Activated naive CD8-positive, alpha-beta T cell treated with anti-CD3 and anti-CD28 coated beads, Interleukin-2, amount 50 U/mL, for 24 hours (primary cell): ENCODE measurements around the gene HABP4.

Source experiments
- ATAC-seq: fragments of 150-1000 bp; cut with Tn5 transposase; one replicate; pipeline ENCODE4 v1.10.0; 2021
- DNase-seq: peaks from one replicate; pipeline ENCODE4 v3.0.0; 2021
- H3K27ac Mint-ChIP-seq: one replicate; pipeline ENCODE4 v1.8.0; 2021; ENCODE audit warnings: mild to moderate bottlenecking, mixed read lengths
- H3K27me3 Mint-ChIP-seq: one replicate; pipeline ENCODE4 v1.8.0; 2021; ENCODE audit warnings: mixed read lengths
- H3K36me3 Mint-ChIP-seq: one replicate; pipeline ENCODE4 v1.8.0; 2021; ENCODE audit warnings: low read depth, mixed read lengths
- H3K4me1 Mint-ChIP-seq: one replicate; pipeline ENCODE4 v1.8.0; 2021; ENCODE audit warnings: mixed read lengths
- H3K4me3 Mint-ChIP-seq: one replicate; pipeline ENCODE4 v1.8.0; 2021; ENCODE audit warnings: mild to moderate bottlenecking, moderate library complexity, mixed read lengths
- H3K9me3 Mint-ChIP-seq: one replicate; pipeline ENCODE4 v1.8.0; 2021; ENCODE audit warnings: mixed read lengths

The HABP4 gene

GRCh38 chr9:96480736-96481135, 30.8 kb downstream of the HABP4 start:
- Mint-ChIP-seq H3K36me3 (peaks cover 21% of the 10 kb centered on the region), H3K4me3 (no peak overlapping the region), H3K27me3 (no peaks in the 10 kb centered on the region), H3K4me1 (peaks cover 32% of the 10 kb centered on the region), H3K9me3 (no peaks in the 10 kb centered on the region), H3K27ac (no peak overlapping the region)
- DNase-seq: no peak
- no peak for ATAC-seq

- Mint-ChIP-seq H3K9me3 (no peaks in the 10 kb centered on the region), H3K4me1 (peaks cover 29% of the 10 kb centered on the region), H3K27ac (no peak overlapping the region), H3K36me3 (peaks cover 24% of the 10 kb centered on the region), H3K4me3 (no peak overlapping the region), H3K27me3 (no peaks in the 10 kb centered on the region)
- DNase-seq (no peak), ATAC-seq (no peak)
Measured at GRCh38 chr9:96482476-96482875, 32.5 kb downstream of the HABP4 start.

- H3K36me3 Mint-ChIP-seq: peaks cover 27% of the 10 kb centered on the region
- H3K27ac Mint-ChIP-seq: no peak overlapping the region
- no peak for ATAC-seq
Measured at GRCh38 chr9:96483197-96483596, 33.2 kb downstream of the HABP4 start.

GRCh38 chr9:96483733-96484390, 33.9 kb downstream of the HABP4 start:
- Mint-ChIP-seq H3K27ac (no peak overlapping the region), H3K9me3 (no peaks in the 10 kb centered on the region), H3K4me1 (peaks cover 23% of the 10 kb centered on the region), H3K4me3 (no peak overlapping the region), H3K27me3 (no peaks in the 10 kb centered on the region), H3K36me3 (peaks cover 27% of the 10 kb centered on the region)
- DNase-seq (no peak), ATAC-seq (no peak)

More at GRCh38 chr9:96483197-96483596, 33.2 kb downstream of the HABP4 start:
- H3K4me3 Mint-ChIP-seq: no peak overlapping the region
- no peaks in the 10 kb centered on the region for H3K27me3 Mint-ChIP-seq
- DNase-seq: no peak
- peaks cover 29% of the 10 kb centered on the region for H3K4me1 Mint-ChIP-seq
- no peaks in the 10 kb centered on the region for H3K9me3 Mint-ChIP-seq

- DNase-seq (no peak), ATAC-seq (peak; percentile 74)
- no peaks in the 10 kb centered on the region for H3K9me3 Mint-ChIP-seq
- peaks cover 30% of the 10 kb centered on the region for H3K36me3 Mint-ChIP-seq
- no peaks in the 10 kb centered on the region for H3K27me3 Mint-ChIP-seq
- no peak overlapping the region for H3K27ac Mint-ChIP-seq
- H3K4me1 Mint-ChIP-seq: peaks cover 18% of the 10 kb centered on the region
- no peak overlapping the region for H3K4me3 Mint-ChIP-seq
Measured at GRCh38 chr9:96484521-96484931, 34.6 kb downstream of the HABP4 start.

- peaks cover 15% of the 10 kb centered on the region for H3K4me1 Mint-ChIP-seq
- H3K27ac Mint-ChIP-seq: no peak overlapping the region
- DNase-seq (no peak), ATAC-seq (no peak)
- H3K27me3 Mint-ChIP-seq: no peaks in the 10 kb centered on the region
- H3K4me3 Mint-ChIP-seq: no peak overlapping the region
- H3K9me3 Mint-ChIP-seq: no peaks in the 10 kb centered on the region
- H3K36me3 Mint-ChIP-seq: peaks cover 34% of the 10 kb centered on the region
Measured at GRCh38 chr9:96485280-96485679, 35.3 kb downstream of the HABP4 start.

- H3K27me3 Mint-ChIP-seq: no peaks in the 10 kb centered on the region
- H3K27ac Mint-ChIP-seq: no peak overlapping the region
- peaks cover 21% of the 10 kb centered on the region for H3K4me1 Mint-ChIP-seq
- peaks cover 35% of the 10 kb centered on the region for H3K36me3 Mint-ChIP-seq
- H3K9me3 Mint-ChIP-seq: no peaks in the 10 kb centered on the region
- no peak overlapping the region for H3K4me3 Mint-ChIP-seq
- no peak for ATAC-seq
- DNase-seq: no peak
Measured at GRCh38 chr9:96486386-96487028, 36.5 kb downstream of the HABP4 start.

GRCh38 chr9:96487029-96487396, 37.0 kb downstream of the HABP4 start:
- Mint-ChIP-seq H3K9me3 (no peaks in the 10 kb centered on the region), H3K36me3 (peaks cover 38% of the 10 kb centered on the region), H3K27ac (no peak overlapping the region), H3K4me1 (peaks cover 26% of the 10 kb centered on the region), H3K4me3 (no peak overlapping the region), H3K27me3 (no peaks in the 10 kb centered on the region)
- DNase-seq (no peak), ATAC-seq (no peak)

- H3K27ac Mint-ChIP-seq: no peak overlapping the region
- H3K9me3 Mint-ChIP-seq: no peaks in the 10 kb centered on the region
- H3K36me3 Mint-ChIP-seq: peaks cover 31% of the 10 kb centered on the region
- H3K4me3 Mint-ChIP-seq: no peak overlapping the region
- peaks cover 26% of the 10 kb centered on the region for H3K4me1 Mint-ChIP-seq
- DNase-seq (no peak), ATAC-seq (no peak)
- no peaks in the 10 kb centered on the region for H3K27me3 Mint-ChIP-seq
Measured at GRCh38 chr9:96487949-96488348, 38.0 kb downstream of the HABP4 start.

- no peak for ATAC-seq
- Mint-ChIP-seq H3K27me3 (no peaks in the 10 kb centered on the region), H3K9me3 (no peaks in the 10 kb centered on the region), H3K4me3 (no peak overlapping the region), H3K36me3 (peaks cover 28% of the 10 kb centered on the region), H3K27ac (no peak overlapping the region), H3K4me1 (peaks cover 18% of the 10 kb centered on the region)
- DNase-seq: no peak
Measured at GRCh38 chr9:96489482-96489979, 39.6 kb downstream of the HABP4 start.

GRCh38 chr9:96490534-96491078, 40.6 kb downstream of the HABP4 start:
- H3K9me3 Mint-ChIP-seq: no peaks in the 10 kb centered on the region
- DNase-seq (no peak), ATAC-seq (no peak)
- H3K36me3 Mint-ChIP-seq: peaks cover 22% of the 10 kb centered on the region
- peaks cover 11% of the 10 kb centered on the region for H3K4me1 Mint-ChIP-seq
- H3K4me3 Mint-ChIP-seq: no peak overlapping the region
- no peaks in the 10 kb centered on the region for H3K27me3 Mint-ChIP-seq
- no peak overlapping the region for H3K27ac Mint-ChIP-seq

- Mint-ChIP-seq H3K4me3 (peak overlapping the region; percentile 48), H3K27ac (peak overlapping the region; percentile 87), H3K27me3 (no peaks in the 10 kb centered on the region), H3K36me3 (peaks cover 19% of the 10 kb centered on the region), H3K9me3 (no peaks in the 10 kb centered on the region), H3K4me1 (peaks cover 11% of the 10 kb centered on the region)
- no peak for DNase-seq
- peak; percentile 84 for ATAC-seq
Measured at GRCh38 chr9:96491079-96491879, 41.3 kb downstream of the HABP4 start.

- peaks cover 17% of the 10 kb centered on the region for H3K36me3 Mint-ChIP-seq
- no peak for ATAC-seq
- no peaks in the 10 kb centered on the region for H3K9me3 Mint-ChIP-seq
- peaks cover 11% of the 10 kb centered on the region for H3K4me1 Mint-ChIP-seq
- H3K27ac Mint-ChIP-seq: peak overlapping the region; percentile 87
- no peak for DNase-seq
- H3K4me3 Mint-ChIP-seq: peak overlapping the region; percentile 48
- H3K27me3 Mint-ChIP-seq: no peaks in the 10 kb centered on the region
Measured at GRCh38 chr9:96491880-96492525, 42.0 kb downstream of the HABP4 start.

- ATAC-seq: no peak
- no peak for DNase-seq
- Mint-ChIP-seq H3K27ac (no peak overlapping the region), H3K4me3 (no peak overlapping the region), H3K4me1 (peaks cover 11% of the 10 kb centered on the region), H3K27me3 (no peaks in the 10 kb centered on the region), H3K36me3 (peaks cover 14% of the 10 kb centered on the region), H3K9me3 (no peaks in the 10 kb centered on the region)
Measured at GRCh38 chr9:96492993-96493531, 43.1 kb downstream of the HABP4 start.
